Left lobe of liver (tissue), 2 donors: ENCODE results near the gene PKP4. TPM values are rescaled to one million over a fixed set of nuclear protein-coding genes. Genes with fewer than 3 reads are reported as not detected.
A peak's percentile ranks its signal among the peaks of the same experiment; 100 is the strongest.
"Not testable (repeated sequence)": the region's sequence is repeated elsewhere in the genome, so short reads cannot be mapped to it uniquely, and the experiment has no call there.

Experiments used
- ATAC-seq: fragments of 200-7000 bp; cut with Tn5 transposase; one replicate; pipeline ENCODE4 v1.9.1; 2020; ENCODE audit warnings: mild to moderate bottlenecking, moderate library complexity
- DNase-seq: peaks from one replicate; pipeline ENCODE4 v3.0.0-alpha.2; 2020; ENCODE audit warnings: low spot score
- total RNA-seq: library from RNA; stranded (reverse); gene quantifications from one replicate; pipeline ENCODE4 v1.2.1, GENCODE V29; 2021
- donor health status: DM: no; HTN: no; CAD: no; lungs with moderate emphysema.
- donor health status: DM: no; HTN: yes; CAD: no.

PKP4 gene, protein sequence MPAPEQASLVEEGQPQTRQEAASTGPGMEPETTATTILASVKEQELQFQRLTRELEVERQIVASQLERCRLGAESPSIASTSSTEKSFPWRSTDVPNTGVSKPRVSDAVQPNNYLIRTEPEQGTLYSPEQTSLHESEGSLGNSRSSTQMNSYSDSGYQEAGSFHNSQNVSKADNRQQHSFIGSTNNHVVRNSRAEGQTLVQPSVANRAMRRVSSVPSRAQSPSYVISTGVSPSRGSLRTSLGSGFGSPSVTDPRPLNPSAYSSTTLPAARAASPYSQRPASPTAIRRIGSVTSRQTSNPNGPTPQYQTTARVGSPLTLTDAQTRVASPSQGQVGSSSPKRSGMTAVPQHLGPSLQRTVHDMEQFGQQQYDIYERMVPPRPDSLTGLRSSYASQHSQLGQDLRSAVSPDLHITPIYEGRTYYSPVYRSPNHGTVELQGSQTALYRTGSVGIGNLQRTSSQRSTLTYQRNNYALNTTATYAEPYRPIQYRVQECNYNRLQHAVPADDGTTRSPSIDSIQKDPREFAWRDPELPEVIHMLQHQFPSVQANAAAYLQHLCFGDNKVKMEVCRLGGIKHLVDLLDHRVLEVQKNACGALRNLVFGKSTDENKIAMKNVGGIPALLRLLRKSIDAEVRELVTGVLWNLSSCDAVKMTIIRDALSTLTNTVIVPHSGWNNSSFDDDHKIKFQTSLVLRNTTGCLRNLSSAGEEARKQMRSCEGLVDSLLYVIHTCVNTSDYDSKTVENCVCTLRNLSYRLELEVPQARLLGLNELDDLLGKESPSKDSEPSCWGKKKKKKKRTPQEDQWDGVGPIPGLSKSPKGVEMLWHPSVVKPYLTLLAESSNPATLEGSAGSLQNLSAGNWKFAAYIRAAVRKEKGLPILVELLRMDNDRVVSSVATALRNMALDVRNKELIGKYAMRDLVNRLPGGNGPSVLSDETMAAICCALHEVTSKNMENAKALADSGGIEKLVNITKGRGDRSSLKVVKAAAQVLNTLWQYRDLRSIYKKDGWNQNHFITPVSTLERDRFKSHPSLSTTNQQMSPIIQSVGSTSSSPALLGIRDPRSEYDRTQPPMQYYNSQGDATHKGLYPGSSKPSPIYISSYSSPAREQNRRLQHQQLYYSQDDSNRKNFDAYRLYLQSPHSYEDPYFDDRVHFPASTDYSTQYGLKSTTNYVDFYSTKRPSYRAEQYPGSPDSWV
- 24.5 TPM for total RNA-seq

DNA sequence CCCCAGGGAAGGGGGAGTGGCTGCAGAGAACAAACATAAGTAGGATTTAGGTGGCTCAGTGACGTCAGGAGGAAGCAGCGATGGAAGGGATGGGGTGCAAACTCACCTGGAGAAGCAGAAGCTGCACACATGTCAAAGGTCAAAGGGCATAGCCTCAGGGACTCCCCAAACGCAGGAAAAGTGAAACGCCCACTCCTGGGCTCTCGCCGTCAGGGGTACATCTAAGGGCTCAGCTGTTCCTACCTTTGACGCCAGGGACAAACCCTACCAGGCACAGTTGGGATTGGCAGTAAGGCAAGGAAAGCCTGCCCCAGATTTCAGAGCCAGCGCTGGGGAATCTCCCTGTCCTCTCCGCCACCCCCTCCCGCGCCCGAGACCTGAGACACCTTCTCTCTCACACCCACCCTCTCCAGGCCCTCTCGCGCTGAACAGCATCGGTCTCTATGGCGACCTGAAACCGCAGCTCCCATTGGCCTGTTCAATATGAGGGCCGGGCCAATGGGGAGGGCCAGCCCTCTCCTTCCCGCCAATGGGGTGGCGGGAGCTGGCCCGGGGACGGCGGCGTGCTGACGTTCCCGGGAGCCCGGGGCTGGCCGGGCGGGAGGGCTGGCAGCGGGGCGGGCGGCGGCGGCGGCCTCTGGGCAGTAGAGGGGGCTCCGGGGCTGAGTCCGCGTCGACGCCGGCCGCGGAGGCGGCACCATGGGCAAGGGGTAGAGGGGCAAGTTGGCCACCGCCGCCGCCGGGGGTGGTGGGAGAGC lies at the start of gene PKP4, which contains the start of gene CCDC148:
PKP4 (plus strand) TSS at position 644 of the 758 bp plus-strand sequence. CDS start 76,233 bp downstream, outside the sequence.
CCDC148 (minus strand) TSS at position 445 of the 758 bp plus-strand sequence; CDS start at position 131, 314 bp downstream.
- DNase-seq (peak; percentile 91), ATAC-seq (peak; percentile 81)

DNA sequence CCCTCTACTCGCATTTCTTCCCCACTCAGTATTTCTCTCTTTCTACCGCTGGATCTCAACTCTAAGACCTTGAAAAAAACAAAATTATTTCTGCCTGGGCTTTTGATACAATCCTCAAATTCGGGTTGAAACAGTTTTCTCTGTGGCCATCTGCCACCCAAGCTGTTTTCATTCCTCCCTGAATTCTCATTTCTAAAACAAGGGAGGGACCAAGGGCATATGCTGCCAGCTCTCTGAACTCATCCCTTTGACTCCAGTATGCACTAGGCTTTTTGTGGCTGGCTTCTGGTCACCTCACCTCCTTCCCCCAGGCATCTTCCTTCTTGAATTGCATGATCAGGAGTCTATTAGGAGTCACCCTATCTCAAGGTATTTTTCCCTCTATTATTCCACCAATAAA lies 49.7 kb upstream of the PKP4 start:
- no peak for DNase-seq
- ATAC-seq = no peak

DNA sequence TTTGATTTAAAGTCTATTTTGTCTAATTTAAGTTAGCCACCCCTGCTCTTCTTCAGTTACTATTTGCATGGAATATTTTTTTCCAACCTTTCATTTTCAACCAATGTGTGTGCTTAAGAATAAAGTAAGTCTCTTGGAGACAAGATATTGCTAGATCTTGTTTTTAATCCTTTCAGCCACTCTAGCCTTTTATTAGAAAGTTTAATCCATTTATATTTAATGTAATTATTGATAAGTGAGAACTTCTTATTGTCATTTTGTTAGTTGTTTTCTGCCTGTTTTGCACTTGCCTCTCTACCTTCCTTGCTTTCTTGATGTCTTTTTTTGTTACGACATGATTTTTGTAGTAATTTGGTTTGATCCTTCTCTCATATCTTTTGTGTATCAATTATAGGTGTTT lies 46.6 kb upstream of the PKP4 start:
- ATAC-seq (no peak), DNase-seq (no peak)

DNA sequence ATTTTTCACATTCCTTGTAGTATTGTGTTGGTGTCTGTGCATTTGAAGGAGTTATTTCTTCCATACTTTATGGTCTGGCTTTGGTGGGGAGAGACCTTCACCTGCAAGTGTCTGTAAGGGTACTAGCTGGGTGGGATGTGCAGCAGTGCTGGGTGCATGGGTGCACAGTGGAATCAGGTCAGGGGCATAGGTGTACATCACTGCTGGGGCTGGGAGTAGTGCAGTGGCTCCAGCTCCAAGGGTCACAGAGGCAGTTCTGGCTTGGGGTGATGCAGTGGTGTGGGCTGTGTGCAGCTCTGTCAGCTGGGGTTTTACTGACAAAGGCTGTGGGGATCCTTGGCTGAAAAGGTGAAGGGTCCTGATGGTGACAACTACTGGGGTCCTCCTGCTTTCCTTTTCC lies 45.0 kb upstream of the PKP4 start:
- DNase-seq (no peak), ATAC-seq (no peak)

DNA sequence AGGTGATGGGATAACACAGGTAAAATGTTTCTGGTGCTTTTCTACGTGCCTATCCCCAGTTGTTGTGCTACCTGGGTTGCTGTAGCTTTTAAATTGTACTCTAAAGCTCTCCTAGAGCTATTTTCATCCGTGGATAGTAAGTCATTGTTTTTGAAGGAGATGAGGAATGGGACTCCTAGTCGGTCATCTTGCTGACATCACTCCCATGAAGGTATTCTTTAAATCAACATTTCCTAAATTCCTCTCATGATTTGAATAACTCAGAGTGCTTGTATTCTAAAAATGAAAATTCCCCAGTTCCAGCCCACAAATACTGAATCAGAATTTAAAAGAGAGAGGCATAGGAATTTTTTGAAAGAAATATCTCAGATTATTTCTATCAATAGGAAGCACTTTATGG lies 44.5 kb upstream of the PKP4 start:
- ATAC-seq (no peak), DNase-seq (no peak)

DNA sequence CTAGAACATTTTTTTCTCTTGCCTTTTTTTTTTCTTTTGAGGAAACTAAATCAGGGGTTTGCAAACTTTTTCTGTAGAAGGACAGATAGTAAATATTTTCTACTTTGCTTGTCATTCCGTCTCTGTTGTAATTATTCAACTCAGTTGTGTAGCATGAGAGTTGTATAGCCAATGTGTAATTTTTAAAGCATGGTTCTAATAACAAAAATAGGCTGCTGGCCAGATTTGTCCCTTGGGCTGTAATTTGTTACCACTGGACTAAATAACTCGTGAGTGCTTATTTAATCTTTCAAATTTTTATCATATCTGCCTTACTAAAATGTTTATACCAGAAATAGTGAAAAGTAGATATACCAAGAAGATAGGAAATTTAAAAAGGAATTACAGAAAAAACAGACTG lies 43.2 kb upstream of the PKP4 start:
- DNase-seq (no peak), ATAC-seq (no peak)

DNA sequence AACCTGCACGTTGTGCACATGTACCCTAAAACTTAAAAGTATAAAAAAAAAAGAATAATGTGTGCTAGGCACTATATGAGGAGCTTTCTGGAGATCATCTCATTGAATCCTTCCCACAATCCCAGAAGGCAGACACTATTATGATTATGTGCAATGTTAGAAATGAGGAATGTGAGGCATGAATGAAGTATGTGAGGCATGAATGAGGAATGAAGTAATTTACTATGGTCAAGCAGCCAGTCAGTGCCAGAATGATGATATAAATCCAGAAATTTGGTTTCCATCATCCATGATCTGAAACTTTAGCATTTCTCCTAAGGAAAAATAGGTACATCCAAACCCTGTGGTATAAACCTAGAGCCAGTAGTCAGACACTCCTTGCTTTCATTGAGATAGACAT lies 42.2 kb upstream of the PKP4 start:
- no peak for DNase-seq
- no peak for ATAC-seq

DNA sequence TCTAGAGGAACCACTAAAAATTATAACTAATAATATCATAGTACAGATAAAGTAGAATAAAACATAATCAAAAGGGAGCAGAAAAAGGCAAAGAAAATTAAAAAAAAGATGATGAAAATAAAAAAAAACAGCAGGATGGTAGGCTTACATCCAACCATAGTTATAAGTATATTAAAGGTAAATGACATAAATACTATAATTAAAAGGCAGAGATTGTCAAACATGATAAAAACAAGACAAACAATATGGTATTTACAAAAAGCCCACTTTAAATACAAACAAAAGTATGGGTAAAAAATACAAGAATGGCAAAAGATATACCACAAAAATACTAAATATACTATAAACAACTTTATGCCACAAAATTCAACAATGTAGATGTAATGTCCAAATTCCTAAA lies 24.6 kb upstream of the PKP4 start:
- ATAC-seq = no peak
- DNase-seq = no peak

DNA sequence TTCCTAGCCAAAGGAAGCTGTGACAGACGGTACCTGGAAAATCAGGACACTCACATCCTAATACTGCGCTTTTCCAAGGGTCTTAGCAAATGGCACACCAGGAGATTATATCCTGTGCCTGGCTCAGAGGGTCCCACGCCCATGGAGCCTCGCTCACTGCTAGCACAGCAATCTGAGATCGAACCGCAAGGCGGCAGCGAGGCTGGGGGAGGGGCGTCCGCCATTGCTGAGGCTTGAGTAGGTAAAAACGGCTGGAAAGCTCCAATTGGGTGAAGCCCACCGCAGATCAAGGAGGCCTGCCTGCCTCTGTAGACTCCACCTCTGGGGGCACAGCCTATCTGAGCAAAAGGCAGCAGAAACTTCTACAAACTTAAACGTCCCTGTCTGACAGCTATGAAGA lies 23.0 kb upstream of the PKP4 start:
- ATAC-seq, DNase-seq: not testable (repeated sequence)

DNA sequence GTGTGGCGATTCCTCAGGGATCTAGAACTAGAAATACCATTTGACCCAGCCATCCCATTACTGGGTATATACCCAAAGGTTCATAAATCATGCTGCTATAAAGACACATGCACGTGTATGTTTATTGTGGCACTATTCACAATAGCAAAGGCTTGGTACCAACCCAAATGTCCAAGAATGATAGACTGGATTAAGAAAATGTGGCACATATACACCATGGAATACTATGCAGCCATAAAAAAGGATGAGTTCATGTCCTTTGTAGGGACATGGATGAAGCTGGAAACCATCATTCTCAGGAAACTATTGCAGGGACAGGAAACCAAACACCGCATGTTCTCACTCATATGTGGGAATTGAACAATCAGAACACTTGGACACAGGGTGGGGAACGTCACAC lies 17.7 kb upstream of the PKP4 start:
- not testable (repeated sequence) for DNase-seq, ATAC-seq

DNA sequence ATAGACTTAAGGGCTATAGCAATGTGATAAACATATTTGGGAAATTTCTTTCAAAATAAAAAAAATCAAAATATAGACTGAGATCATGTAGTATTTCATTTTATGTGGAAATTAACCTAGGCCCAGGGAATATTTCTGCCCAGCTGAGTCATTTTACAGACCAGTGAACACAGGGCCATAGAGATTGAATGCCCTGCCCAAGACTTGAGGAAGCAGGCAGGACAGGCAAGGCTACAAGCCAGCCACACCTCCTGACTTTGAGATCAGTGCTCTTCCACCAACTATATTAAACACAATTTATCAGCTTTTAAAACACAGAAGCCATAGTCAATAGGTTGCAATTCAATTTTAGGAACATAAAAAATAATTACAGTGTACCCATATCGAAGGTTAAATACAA lies 13.1 kb upstream of the PKP4 start:
- ATAC-seq (no peak), DNase-seq (no peak)

DNA sequence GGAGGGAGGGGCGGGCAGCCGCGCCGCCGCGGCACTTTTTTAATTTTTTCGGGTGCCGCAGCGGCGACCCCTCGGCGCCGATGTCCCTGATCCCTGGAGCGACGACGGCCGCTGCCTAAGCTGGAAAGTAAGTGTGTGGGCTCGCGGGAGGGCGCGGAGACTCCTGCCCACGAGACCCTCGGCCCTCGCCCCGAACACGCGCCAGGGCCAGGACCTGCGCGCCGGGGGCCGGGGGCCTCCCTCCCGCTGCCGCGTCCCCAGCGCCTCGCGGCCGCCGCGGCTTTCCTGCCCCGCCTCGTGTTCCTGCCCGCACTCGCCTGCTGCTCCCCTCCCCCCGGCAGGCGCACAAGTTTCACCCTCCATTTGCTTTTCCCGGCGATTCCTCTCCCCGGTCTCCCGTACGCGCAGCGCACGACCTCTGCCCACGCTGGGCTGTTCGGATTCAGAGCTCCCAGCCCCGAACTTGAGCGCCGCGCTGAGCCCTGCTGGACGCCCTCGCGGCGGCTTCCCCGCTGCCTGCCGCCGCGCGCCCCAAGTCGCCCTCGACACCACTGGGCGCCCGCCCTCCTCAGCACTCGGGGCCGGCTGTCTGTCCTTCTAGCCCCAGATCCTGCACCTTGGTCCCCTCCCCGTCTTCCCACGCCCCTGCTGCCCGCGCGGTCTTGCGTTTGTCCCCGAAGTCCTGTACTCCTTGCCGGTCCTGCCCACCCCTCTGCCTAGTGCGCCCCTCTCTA lies 507 bp downstream of the PKP4 start:
- ATAC-seq = peak; percentile 53
- DNase-seq = peak; percentile 69

DNA sequence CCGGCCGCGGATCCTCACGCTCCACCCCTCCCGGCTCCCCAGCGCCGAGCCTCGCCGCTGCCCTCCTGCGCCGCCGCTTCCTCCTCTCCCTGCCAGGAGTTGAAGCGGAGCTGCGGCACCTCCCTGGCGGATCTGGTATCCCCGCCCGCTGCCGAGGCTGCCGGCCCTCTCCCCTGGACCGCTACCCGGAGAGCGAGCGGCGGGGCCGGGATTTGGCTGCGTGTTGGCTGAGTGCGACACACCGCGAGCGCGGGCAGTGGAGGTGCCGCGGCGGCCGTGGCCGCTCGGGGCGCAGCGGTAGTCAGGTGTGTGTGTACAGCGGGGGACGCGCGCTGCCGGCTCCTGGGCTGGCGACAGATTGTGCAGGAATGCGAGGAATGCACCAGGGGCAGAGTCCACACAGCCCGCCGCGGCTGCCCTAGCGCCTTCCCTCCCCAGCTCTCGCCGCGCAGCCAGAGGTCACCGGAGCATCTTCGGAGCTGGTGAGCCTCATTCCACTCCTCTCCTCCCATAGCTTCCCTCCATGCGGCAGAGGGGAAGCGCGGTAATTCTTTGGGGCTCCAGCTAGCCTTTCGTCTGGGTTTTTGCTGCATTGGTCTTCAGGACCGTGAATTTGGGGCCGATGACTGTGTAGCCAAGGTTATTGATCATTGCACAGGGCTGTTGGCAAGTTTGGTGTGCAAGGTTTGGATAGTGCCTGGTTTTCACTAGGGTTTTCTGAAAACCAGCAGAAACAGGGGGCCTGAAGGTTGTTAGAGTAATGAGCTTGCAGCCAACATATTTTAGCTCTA lies 1.3 kb downstream of the PKP4 start:
- peak; percentile 84 for ATAC-seq
- peak; percentile 93 for DNase-seq

DNA sequence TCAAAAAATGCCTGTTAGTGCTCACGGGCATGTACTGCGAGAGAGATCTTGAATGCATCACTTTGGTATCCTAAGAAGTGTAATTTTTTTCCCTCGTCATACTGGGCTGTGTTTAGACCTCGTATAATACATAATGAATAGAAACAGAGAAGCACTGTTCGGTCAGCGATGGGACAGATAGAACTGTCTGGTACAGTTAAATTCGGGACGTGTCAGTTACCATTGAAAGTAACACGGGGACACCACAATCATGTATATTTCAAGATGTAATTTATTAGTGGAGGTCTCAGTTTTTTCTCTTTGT lies 1.8 kb downstream of the PKP4 start:
- ATAC-seq = no peak

DNA sequence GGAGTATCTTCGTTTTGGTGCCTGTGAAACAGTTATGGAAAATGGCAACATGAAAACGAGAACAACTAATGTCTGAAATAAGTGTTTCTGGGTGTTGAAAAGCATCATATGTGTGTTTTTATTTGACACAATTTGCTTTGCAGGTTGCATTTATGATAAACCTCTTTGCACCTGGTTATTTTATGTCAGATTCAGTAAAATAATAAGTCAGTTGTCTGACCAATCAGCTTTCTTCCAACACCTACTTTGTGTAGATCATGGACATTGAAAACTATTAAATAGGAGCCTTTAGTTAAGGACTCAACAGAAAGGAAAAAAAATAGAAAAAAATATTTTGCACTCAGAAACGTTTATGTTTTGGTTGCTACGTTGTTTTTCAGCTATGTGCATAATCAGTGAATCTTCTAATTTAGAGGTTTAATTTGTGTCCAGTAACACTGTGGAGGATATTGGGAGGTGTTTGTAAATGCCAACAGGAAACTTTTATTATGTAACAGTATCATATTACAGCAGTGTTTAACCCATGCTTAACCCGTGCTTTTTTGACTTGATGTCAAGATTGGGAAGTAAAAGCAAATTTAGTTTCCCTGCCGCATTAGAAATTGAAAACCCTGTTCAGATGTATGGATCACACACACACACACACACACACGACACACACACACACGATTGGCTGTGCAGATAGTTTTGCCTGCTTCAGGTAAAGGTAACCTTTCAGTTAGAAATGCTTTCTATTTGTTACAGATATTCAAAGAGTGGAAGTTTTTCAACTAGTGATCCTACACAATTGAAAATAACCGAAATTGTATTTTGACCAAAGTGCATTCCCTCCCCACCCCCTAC lies 2.6 kb downstream of the PKP4 start:
- DNase-seq (no peak), ATAC-seq (no peak)

More for the DNA sequence above, 1.8 kb downstream of the PKP4 start:
- DNase-seq = no peak

DNA sequence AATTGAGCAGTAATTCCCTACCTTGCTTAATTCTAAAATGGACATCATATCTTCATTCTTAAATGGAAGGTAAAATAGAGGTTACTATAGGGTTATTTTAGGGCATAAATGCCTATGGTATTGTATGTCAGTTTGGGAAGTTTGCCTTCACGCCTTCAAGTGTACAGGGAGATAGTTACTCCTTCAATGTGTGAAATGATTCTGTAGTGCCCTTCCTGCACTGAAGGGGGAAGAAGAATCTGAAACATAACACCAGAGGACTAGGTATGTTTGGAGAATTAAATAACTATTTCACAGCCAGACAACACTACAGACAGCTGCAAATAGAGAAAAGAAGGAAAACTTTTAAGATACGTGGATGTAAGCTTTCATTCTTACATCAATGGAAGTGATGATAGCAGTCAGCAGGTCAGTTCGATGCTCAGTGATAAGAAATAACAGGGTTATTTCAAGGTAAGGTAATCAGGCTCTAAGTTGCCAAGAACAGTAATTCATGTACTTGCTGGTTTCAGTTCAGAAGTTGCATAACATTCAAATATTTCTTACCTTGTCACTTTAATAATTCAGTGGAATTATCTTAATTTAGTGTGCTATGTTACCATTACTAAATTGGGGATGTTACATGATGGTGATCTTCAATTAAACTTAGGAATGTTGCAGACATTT lies 4.0 kb downstream of the PKP4 start:
- no peak for ATAC-seq
- no peak for DNase-seq

DNA sequence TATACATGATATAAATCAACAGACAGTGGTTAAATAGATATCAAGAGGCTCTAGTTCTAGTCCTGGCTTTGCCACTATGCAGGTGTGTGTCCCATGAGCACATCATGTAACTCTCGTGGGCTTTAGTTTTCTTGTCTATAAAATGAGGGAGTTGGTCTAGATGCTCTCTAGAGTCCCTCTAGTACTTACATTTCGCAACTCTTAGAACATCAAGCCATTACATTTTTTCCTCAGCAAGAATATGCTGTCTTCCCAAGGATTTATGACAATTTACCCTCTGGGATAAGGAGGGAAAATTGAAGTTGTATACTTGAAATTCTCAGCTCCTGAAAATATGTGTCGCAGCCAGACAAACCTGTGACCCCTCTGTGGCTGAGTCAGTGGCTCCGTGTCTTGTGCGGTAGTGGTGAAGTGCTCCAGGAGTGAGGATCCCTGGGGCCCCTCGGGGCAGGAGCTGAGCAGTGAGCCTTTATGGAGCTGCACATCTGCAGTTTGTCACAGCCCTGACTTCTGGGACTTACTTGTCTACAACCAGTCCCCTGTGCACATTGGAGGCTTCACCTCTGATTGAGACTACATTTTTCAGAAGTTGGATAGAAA lies 6.8 kb downstream of the PKP4 start:
- DNase-seq = no peak
- no peak for ATAC-seq
